ENCODE measurements around the gene PPY.

- no peak for TF ChIP-seq POLR2A (IDR thresholded peaks at IDR 0.05; ENCODE audit: low read length)
- TF ChIP-seq GATA1 (IDR thresholded peaks at IDR 0.05; ENCODE audit: low read depth, low read length), result no peak
These were observed 34.8 kb downstream of the PPY start, which contains the start of gene MPP2 for GRCh38 chr17:43907425-43907981.

Data from erythroblast (primary cell).